ENCODE results near the gene IMPA2. TPM values are rescaled to one million over a fixed set of nuclear protein-coding genes. Genes with fewer than 3 reads are reported as not detected.
A peak's percentile ranks its signal among the peaks of the same experiment; 100 is the strongest.

Gene IMPA2
- total RNA-seq, 4 donors from 2014 or later, result 121 to 235 (median 164) TPM

DNA sequence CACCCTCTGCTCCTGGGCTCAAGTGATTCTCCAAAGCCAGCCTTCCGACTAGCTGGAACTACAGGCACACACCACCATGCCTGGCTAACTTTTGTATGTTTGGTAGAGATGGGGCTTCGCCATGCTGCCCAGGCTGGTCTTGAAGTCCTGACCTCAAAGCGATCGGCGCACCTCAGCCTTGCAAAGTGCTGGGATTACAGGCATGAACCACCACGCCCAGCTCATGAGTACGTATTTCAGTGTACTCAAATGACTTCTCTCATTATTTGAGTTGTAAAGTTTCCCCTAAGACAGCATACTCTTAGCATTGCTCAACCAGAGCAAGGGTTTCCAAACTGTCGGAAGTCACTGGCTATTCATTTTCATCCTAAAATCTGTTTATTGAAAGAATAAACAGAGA is 40.3 kb downstream of the IMPA2 start:
- Histone ChIP-seq H3K4me3 (no peak overlapping the region), H3K9me3 (no peaks in the 10 kb centered on the region), H3K36me3 (peaks cover 0 to 62% (median 3%) of the 10 kb centered on the region in 3 donors), H3K27ac (peak overlapping the region; percentile 63 to 93 (median 74)), H3K27me3 (no peaks in the 10 kb centered on the region), H3K4me1 (peaks cover 6 to 65% (median 32%) of the 10 kb centered on the region in 3 donors)
- intact Hi-C loops (cut with DNase I), result no loop called here
- no peak for DNase-seq
- 51 to 65% methylated on average over 4 to 6 of the region's 8 CpGs for WGBS, 2 donors
- TF ChIP-seq POLR2A (IDR thresholded peaks at IDR 0.05) (no peak), CTCF (IDR thresholded peaks at IDR 0.05) (no peak)

DNA sequence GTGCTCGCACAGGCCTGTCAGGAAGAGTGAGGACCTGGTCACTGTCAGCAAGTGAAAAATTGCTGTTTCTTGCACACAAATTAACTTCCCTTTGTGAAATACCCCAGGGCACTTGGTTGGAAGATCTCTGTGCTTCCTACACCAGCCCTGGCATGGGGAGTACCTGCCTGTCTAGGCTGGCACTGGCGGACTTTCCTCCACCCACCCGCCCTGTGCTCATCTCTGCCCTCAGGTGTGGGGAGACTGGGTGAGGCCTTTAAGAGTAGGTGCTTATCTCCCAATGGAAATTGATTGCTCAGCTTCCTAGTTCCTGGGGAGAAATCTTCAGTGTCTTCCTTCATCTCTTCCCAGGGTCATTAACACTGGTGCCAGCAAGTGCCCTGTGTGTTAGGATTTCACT is 42.1 kb downstream of the IMPA2 start:
- H3K9me3 ChIP-seq, result no peaks in the 10 kb centered on the region
- H3K36me3 ChIP-seq, result peaks cover 0 to 50% (median 3%) of the 10 kb centered on the region in 3 donors
- H3K27me3 ChIP-seq, result no peaks in the 10 kb centered on the region
- H3K4me3 ChIP-seq, result no peak overlapping the region
- intact Hi-C loops (cut with DNase I), result no loop called here
- WGBS, 2 donors, result 40 to 52% methylated on average over 2 to 3 of the region's 3 CpGs
- no peak for DNase-seq
- TF ChIP-seq POLR2A (IDR thresholded peaks at IDR 0.05) (no peak), CTCF (IDR thresholded peaks at IDR 0.05) (no peak)
- H3K27ac ChIP-seq, result peak overlapping the region; percentile 63 to 93 (median 83)
- peaks cover 11 to 73% (median 37%) of the 10 kb centered on the region in 3 donors for H3K4me1 ChIP-seq

DNA sequence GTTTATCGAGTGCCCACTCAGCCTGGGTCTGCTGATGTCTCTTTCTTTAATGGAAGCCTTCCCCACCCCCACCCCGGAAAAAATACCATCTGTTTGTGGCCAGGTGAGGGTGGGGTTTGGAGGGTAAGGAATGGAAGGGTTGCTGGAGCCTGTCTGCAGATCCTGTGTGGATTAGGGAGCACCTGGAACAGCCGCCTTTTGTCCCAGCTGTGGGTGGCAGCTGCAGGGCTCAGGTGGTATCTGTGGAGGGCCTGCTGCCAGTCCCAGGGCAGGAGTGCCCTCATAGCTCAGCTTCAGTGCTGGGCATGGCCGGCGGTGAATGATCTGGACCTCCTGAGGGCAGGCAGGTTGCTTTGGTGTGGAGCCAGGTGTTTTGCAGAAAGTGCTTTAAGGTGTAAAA is 45.3 kb downstream of the IMPA2 start:
- Histone ChIP-seq H3K36me3 (peaks cover 0 to 49% (median 3%) of the 10 kb centered on the region in 3 donors), H3K4me3 (no peak overlapping the region), H3K27me3 (no peaks in the 10 kb centered on the region), H3K9me3 (no peaks in the 10 kb centered on the region), H3K4me1 (peaks cover 17 to 94% (median 60%) of the 10 kb centered on the region in 3 donors), H3K27ac (peak overlapping the region; percentile 87 to 93 (median 92))
- intact Hi-C loops (cut with DNase I), result no loop called here
- TF ChIP-seq POLR2A (IDR thresholded peaks at IDR 0.05), result no peak
- no peak for TF ChIP-seq CTCF (IDR thresholded peaks at IDR 0.05)
- DNase-seq, result no peak
- 57 to 63% methylated on average over 1 to 2 of the region's 5 CpGs for WGBS, 2 donors

GRCh38 chr18:12027046-12027445 is 45.7 kb downstream of the IMPA2 start:
- Histone ChIP-seq H3K4me1 (peaks cover 17 to 94% (median 60%) of the 10 kb centered on the region in 3 donors), H3K9me3 (no peaks in the 10 kb centered on the region), H3K27ac (peak overlapping the region; percentile 90 to 93 (median 92)), H3K4me3 (no peak overlapping the region), H3K36me3 (peaks cover 0 to 47% (median 3%) of the 10 kb centered on the region in 3 donors), H3K27me3 (no peaks in the 10 kb centered on the region)
- intact Hi-C loops (cut with DNase I), result no loop called here
- 33 to 53% methylated on average over 7 to 8 of the region's 9 CpGs for WGBS, 2 donors
- TF ChIP-seq POLR2A (IDR thresholded peaks at IDR 0.05) (no peak), CTCF (IDR thresholded peaks at IDR 0.05) (no peak)
- DNase-seq, result no peak

GRCh38 chr18:12027480-12027879 is 46.2 kb downstream of the IMPA2 start:
- peaks cover 0 to 47% (median 3%) of the 10 kb centered on the region in 3 donors for H3K36me3 ChIP-seq
- no peaks in the 10 kb centered on the region for H3K27me3 ChIP-seq
- DNase-seq, result no peak
- peaks cover 18 to 94% (median 61%) of the 10 kb centered on the region in 3 donors for H3K4me1 ChIP-seq
- H3K4me3 ChIP-seq, result no peak overlapping the region
- TF ChIP-seq CTCF (IDR thresholded peaks at IDR 0.05), result no peak
- TF ChIP-seq POLR2A (IDR thresholded peaks at IDR 0.05), result no peak
- 38 to 67% methylated on average over 3 to 4 of the region's 4 CpGs for WGBS, 2 donors
- intact Hi-C loops (cut with DNase I), result no loop called here
- H3K9me3 ChIP-seq, result no peaks in the 10 kb centered on the region
- peak overlapping the region; percentile 90 to 93 (median 92) for H3K27ac ChIP-seq
